OCI-LY3 (cell line): ENCODE measurements around the gene PAGE2.

ENCODE experiments used
- H2AFZ ChIP-seq: fragments of 200-600, 300-600 bp; shearing (Covaris generic); 2 replicates; pipeline ENCODE4 v1.6.0; 2014; ENCODE audit warnings: antibody characterized with exemption, low read depth, low read length
- H3K27ac ChIP-seq: fragments of 200-600, 300-600 bp; sonication (generic); 2 replicates; pipeline ENCODE4 v1.5.1; 2014; ENCODE audit warnings: mild to moderate bottlenecking, low read length, moderate library complexity, mixed read lengths
- H3K27me3 ChIP-seq: fragments of 200-600, 300-600 bp; sonication (generic); 2 replicates; pipeline ENCODE4 v1.6.1; 2014; ENCODE audit warnings: low read depth, low read length, mixed read lengths
- H3K36me3 ChIP-seq: fragments of 200-600, 300-600 bp; sonication (generic); replicated peaks from 2 replicates; pipeline ENCODE3; 2014; ENCODE audit warnings: low read depth, low read length, mixed read lengths
- H3K4me1 ChIP-seq: fragments of 300-600, 200-600 bp; sonication (generic); 2 replicates; pipeline ENCODE4 v1.6.1; 2014; ENCODE audit warnings: low read length, mixed read lengths
- H3K4me2 ChIP-seq: fragments of 200-600, 300-600 bp; sonication (generic); 2 replicates; pipeline ENCODE4 v1.6.1; 2014; ENCODE audit warnings: low read length, mixed read lengths
- H3K4me3 ChIP-seq: fragments of 300-600, 200-600 bp; sonication (generic); 2 replicates; pipeline ENCODE4 v1.5.1; 2014; ENCODE audit warnings: antibody characterized with exemption, mild to moderate bottlenecking, low read length, moderate library complexity
- H3K79me2 ChIP-seq: fragments of 300-600, 200-600 bp; shearing (Covaris generic); 2 replicates; pipeline ENCODE4 v1.6.1; 2014; ENCODE audit warnings: mild to moderate bottlenecking, low read length, mixed read lengths
- H3K9ac ChIP-seq: fragments of 300-600, 200-600 bp; shearing (Covaris generic); 2 replicates; pipeline ENCODE4 v1.6.0; 2014; ENCODE audit warnings: mild to moderate bottlenecking, low read length, moderate library complexity
- H3K9me3 ChIP-seq: fragments of 200-600, 300-600 bp; shearing (Covaris generic); 2 replicates; pipeline ENCODE4 v1.6.1; 2014; ENCODE audit warnings: low read length, mixed read lengths; ENCODE audit not compliant: insufficient read depth
- H4K20me1 ChIP-seq: fragments of 200-600, 300-600 bp; sonication (generic); 2 replicates; pipeline ENCODE4 v1.6.1; 2016; ENCODE audit warnings: low read length, mixed read lengths; ENCODE audit not compliant: insufficient read depth
- EZH2phosphoT487 ChIP-seq: fragments of 200-600 bp; shearing (Covaris generic); IDR thresholded peaks from 2 replicates; pipeline ENCODE4 v1.6.1; 2018; ENCODE audit warnings: antibody characterized with exemption, mixed run types, low read depth
- TF ChIP-seq, protein P1 (sequence below): fragments of 200-600, 300-600 bp; sonication (generic); IDR thresholded peaks from 2 replicates; pipeline ENCODE4 v1.5.1; 2014; ENCODE audit warnings: antibody characterized with exemption, low read length, low read depth

PAGE2 gene

GRCh38 chrX:55074851-55075467 is 13.9 kb upstream of the PAGE2 start, which contains the start of gene PAGE2B:
TSS of gene PAGE2B (plus strand) at chrX:55075030. CDS start at chrX:55076042, 1,012 bp downstream.
- H3K27me3 ChIP-seq, result no peaks in the 10 kb centered on the region
- no peaks in the 10 kb centered on the region for H3K9me3 ChIP-seq
- no peaks in the 10 kb centered on the region for H3K36me3 ChIP-seq
- no peaks in the 10 kb centered on the region for H4K20me1 ChIP-seq
- H3K4me3 ChIP-seq, result no peak within 1 kb of the TSS
- no peaks in the 10 kb centered on the region for H3K79me2 ChIP-seq
- H3K27ac ChIP-seq, result no peak within 1 kb of the TSS
- TF ChIP-seq, protein P1, sequence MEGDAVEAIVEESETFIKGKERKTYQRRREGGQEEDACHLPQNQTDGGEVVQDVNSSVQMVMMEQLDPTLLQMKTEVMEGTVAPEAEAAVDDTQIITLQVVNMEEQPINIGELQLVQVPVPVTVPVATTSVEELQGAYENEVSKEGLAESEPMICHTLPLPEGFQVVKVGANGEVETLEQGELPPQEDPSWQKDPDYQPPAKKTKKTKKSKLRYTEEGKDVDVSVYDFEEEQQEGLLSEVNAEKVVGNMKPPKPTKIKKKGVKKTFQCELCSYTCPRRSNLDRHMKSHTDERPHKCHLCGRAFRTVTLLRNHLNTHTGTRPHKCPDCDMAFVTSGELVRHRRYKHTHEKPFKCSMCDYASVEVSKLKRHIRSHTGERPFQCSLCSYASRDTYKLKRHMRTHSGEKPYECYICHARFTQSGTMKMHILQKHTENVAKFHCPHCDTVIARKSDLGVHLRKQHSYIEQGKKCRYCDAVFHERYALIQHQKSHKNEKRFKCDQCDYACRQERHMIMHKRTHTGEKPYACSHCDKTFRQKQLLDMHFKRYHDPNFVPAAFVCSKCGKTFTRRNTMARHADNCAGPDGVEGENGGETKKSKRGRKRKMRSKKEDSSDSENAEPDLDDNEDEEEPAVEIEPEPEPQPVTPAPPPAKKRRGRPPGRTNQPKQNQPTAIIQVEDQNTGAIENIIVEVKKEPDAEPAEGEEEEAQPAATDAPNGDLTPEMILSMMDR, result no peak
- no peak for TF ChIP-seq EZH2phosphoT487
- no peaks in the 10 kb centered on the region for H3K4me1 ChIP-seq
- no peak within 1 kb of the TSS for H2AFZ ChIP-seq
- no peak within 1 kb of the TSS for H3K4me2 ChIP-seq
- H3K9ac ChIP-seq, result no peak within 1 kb of the TSS

DNA sequence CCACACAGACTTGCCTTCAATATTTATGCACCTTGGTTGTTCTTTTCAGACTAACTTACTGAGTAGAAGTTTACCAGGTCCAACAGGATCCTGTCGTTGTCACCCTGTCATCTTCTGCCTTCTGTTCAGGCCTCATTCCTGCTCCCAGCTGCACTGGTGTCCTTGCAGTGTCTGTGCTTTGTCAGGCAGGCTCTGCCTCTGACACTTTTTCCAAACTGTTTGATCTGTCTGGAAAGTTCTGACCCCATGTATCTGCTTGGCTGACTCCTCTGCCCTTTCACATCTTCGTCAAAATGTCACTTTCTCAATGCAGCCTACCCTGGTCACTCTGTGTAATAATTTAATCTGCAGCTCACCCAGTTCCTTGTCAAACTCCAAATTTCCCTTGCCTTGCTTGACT is 9.9 kb downstream of the PAGE2 start:
- H3K9me3 ChIP-seq, result no peaks in the 10 kb centered on the region
- no peaks in the 10 kb centered on the region for H3K79me2 ChIP-seq
- H3K4me3 ChIP-seq, result no peak overlapping the region
- no peaks in the 10 kb centered on the region for H3K36me3 ChIP-seq
- no peaks in the 10 kb centered on the region for H3K27me3 ChIP-seq
- H3K27ac ChIP-seq, result no peak overlapping the region
- H3K9ac ChIP-seq, result no peak overlapping the region
- H4K20me1 ChIP-seq, result no peaks in the 10 kb centered on the region
- H3K4me1 ChIP-seq, result no peaks in the 10 kb centered on the region
- TF ChIP-seq, protein P1, result no peak
- no peak overlapping the region for H3K4me2 ChIP-seq
- H2AFZ ChIP-seq, result no peak overlapping the region

- H3K36me3 ChIP-seq, result no peaks in the 10 kb centered on the region
- no peaks in the 10 kb centered on the region for H3K27me3 ChIP-seq
- H3K4me2 ChIP-seq, result no peak overlapping the region
- no peak for TF ChIP-seq EZH2phosphoT487
- TF ChIP-seq, protein P1, result no peak
- no peaks in the 10 kb centered on the region for H3K4me1 ChIP-seq
- H3K27ac ChIP-seq, result no peak overlapping the region
- no peak overlapping the region for H2AFZ ChIP-seq
- no peak overlapping the region for H3K9ac ChIP-seq
- no peaks in the 10 kb centered on the region for H3K9me3 ChIP-seq
- no peaks in the 10 kb centered on the region for H4K20me1 ChIP-seq
- no peaks in the 10 kb centered on the region for H3K79me2 ChIP-seq
- H3K4me3 ChIP-seq, result no peak overlapping the region
Measured at GRCh38 chrX:55099162-55099561, 10.3 kb downstream of the PAGE2 start.

GRCh38 chrX:55102754-55103153 is 13.9 kb downstream of the PAGE2 start:
- TF ChIP-seq, protein P1, result no peak
- TF ChIP-seq EZH2phosphoT487, result no peak
- Histone ChIP-seq H3K27me3 (no peaks in the 10 kb centered on the region), H3K4me1 (no peaks in the 10 kb centered on the region), H3K9ac (no peak overlapping the region), H3K36me3 (no peaks in the 10 kb centered on the region), H3K9me3 (no peaks in the 10 kb centered on the region), H3K27ac (no peak overlapping the region), H3K4me3 (no peak overlapping the region), H2AFZ (no peak overlapping the region), H4K20me1 (no peaks in the 10 kb centered on the region), H3K4me2 (no peak overlapping the region), H3K79me2 (no peaks in the 10 kb centered on the region)
